Prostate gland (tissue), 2 donors: Measurements from ENCODE around the gene HMX1.

Source experiments
- CTCF ChIP-seq, 4 experiments: fragments of 200-600 bp in 2 of 4; fragments of 450-650 bp in 2 of 4; sonication (generic) in 2 of 4; IDR thresholded peaks; 1 replicate in 3 of 4; 2 replicates in 1 of 4; pipeline ENCODE4 v1.5.1; 2016 to 2019; ENCODE audit warnings: antibody characterized with exemption in 4 of 4, mild to moderate bottlenecking in 2 of 4, moderate library complexity in 2 of 4
- POLR2A ChIP-seq: fragments of 450-650 bp; IDR thresholded peaks from one replicate; pipeline ENCODE4 v1.6.1; 2016; ENCODE audit warnings: antibody characterized with exemption, mild to moderate bottlenecking

GRCh38 chr4:8841678-8842268 is 29.9 kb downstream of the HMX1 start:
- TF ChIP-seq CTCF (IDR thresholded peaks at IDR 0.05) = no peak
- TF ChIP-seq POLR2A = no peak
